Caco-2 (cell line): ENCODE data around the gene TEX101. TPM values are rescaled to one million over a fixed set of nuclear protein-coding genes. Genes with fewer than 3 reads are reported as not detected.
"Not testable (repeated sequence)": the region's sequence is repeated elsewhere in the genome, so short reads cannot be mapped to it uniquely, and the experiment has no call there.

Experiments used
- Bru-seq: library from RNA; stranded (reverse); fragments of 400-500 nt; gene quantifications from one replicate; lab custom pipeline; 2021; lab: Mats Ljungman, UMichigan
- BruChase-seq, 2 experiments: library from RNA; stranded (reverse); fragments of 400-500 nt; gene quantifications; one replicate each; lab custom pipeline; 2021; lab: Mats Ljungman, UMichigan
- BruUV-seq: library from RNA; stranded (reverse); fragments of 400-500 nt; replicated peaks from 2 replicates; lab custom pipeline; 2021; lab: Mats Ljungman, UMichigan
- CTCF ChIA-PET: fragments of 300-600 bp; sonication (Branson Sonifier 250); formaldehyde crosslinking; loops from one replicate; lab custom pipeline; 2022; ENCODE audit warnings: antibody characterized with exemption; lab: Charles Lee
- POLR2A ChIA-PET: fragments of 300-600 bp; sonication (Branson Sonifier 250); formaldehyde crosslinking; loops from one replicate; lab custom pipeline; 2022; ENCODE audit warnings: antibody characterized with exemption; lab: Charles Lee
- DNase-seq, 2 experiments: peaks; one replicate each; pipeline versions ENCODE4 v3.0.0 to v3.0.0-alpha.2; 2020 to 2022
- H3K27me3 ChIP-seq: replicated peaks from 2 replicates; pipeline ENCODE4 v1.6.0; 2011; ENCODE audit warnings: low read length; ENCODE audit not compliant: control insufficient read depth, insufficient read depth
- H3K36me3 ChIP-seq: 2 replicates; pipeline ENCODE4 v1.5.1; 2011; ENCODE audit warnings: low read length; ENCODE audit not compliant: control insufficient read depth, insufficient read depth
- H3K4me1 ChIP-seq: fragments of 250-450 bp; sonication (Bioruptor Pico); 2 replicates; pipeline ENCODE4 v1.5.1; 2020; ENCODE audit warnings: mild to moderate bottlenecking
- H3K4me3 ChIP-seq: 2 replicates; pipeline ENCODE4 v1.5.1; 2011; ENCODE audit warnings: low read depth, mild to moderate bottlenecking, control low read depth, low read length
- H3K9me3 ChIP-seq: fragments of 250-450 bp; sonication (Bioruptor Pico); 2 replicates; pipeline ENCODE4 v1.5.1; 2020; ENCODE audit warnings: mild to moderate bottlenecking, moderate library complexity
- H3K27ac Mint-ChIP-seq: one replicate; pipeline ENCODE4 v1.8.0; 2022; ENCODE audit warnings: mixed read lengths; ENCODE audit not compliant: unreplicated experiment
- H3K27me3 Mint-ChIP-seq: one replicate; pipeline ENCODE4 v1.8.0; 2022; ENCODE audit warnings: mixed read lengths; ENCODE audit not compliant: insufficient read depth, unreplicated experiment
- H3K36me3 Mint-ChIP-seq: one replicate; pipeline ENCODE4 v1.8.0; 2022; ENCODE audit warnings: mild to moderate bottlenecking, mixed read lengths; ENCODE audit not compliant: insufficient read depth, unreplicated experiment
- H3K4me1 Mint-ChIP-seq: one replicate; pipeline ENCODE4 v1.8.0; 2022; ENCODE audit warnings: low read depth, mixed read lengths; ENCODE audit not compliant: unreplicated experiment
- H3K4me3 Mint-ChIP-seq: one replicate; pipeline ENCODE4 v1.8.0; 2022; ENCODE audit warnings: mild to moderate bottlenecking, moderate library complexity, mixed read lengths; ENCODE audit not compliant: unreplicated experiment
- H3K9me3 Mint-ChIP-seq: one replicate; pipeline ENCODE4 v1.8.0; 2022; ENCODE audit warnings: mixed read lengths; ENCODE audit not compliant: unreplicated experiment
- CTCF ChIP-seq, 2 experiments: fragments of 200-600 bp in 1 of 2; IDR thresholded peaks; 1 replicate in 1 of 2; 2 replicates in 1 of 2; pipeline versions ENCODE4 v1.5.1 to v1.8.0; 2011 to 2022; ENCODE audit warnings: antibody characterized with exemption in 1 of 2, control low read depth in 1 of 2, inconsistent platforms in 1 of 2, low read depth in 1 of 2, low read length in 1 of 2, mild to moderate bottlenecking in 1 of 2, moderate library complexity in 1 of 2; ENCODE audit not compliant: insufficient read depth in 1 of 2, severe bottlenecking in 1 of 2, unreplicated experiment in 1 of 2
- intact Hi-C: fragments of 100-400 bp; cut with micrococcal nuclease; formaldehyde crosslinking; loops from one replicate; pipeline ENCODE4 v1.10.0; 2022; ENCODE audit not compliant: unreplicated experiment
- long read RNA-seq: library from polyadenylated mRNA; stranded (forward); transcript quantifications from one replicate; pipeline ENCODE4 v2.0.0, GENCODE V29; 2022
- total RNA-seq: library from RNA; stranded (reverse); gene quantifications from 2 replicates; pipeline ENCODE4 v1.2.3, GENCODE V29; 2022

The TEX101 gene
- total RNA-seq (not detected in 2 replicates), Bru-seq, nascent RNA (percentile 8 among the genes with signal in this experiment), BruChase-seq, experiment 1, labeled RNA remaining after a 2-hour chase (percentile 11 among the genes with signal in this experiment), BruChase-seq, experiment 2, labeled RNA remaining after a 6-hour chase (percentile 9 among the genes with signal in this experiment)
- long read RNA-seq: 0 reads

- Mint-ChIP-seq H3K4me1 (peaks cover 24% of the 10 kb centered on the region), H3K4me3 (no peak within 1 kb of the TSS), H3K36me3 (peaks cover 6% of the 10 kb centered on the region), H3K27ac (peak within 1 kb of the TSS; percentile 86), H3K9me3 (peaks cover 23% of the 10 kb centered on the region), H3K27me3 (no peaks in the 10 kb centered on the region)
- no peak within 1 kb of the TSS for H3K4me3 ChIP-seq
- intact Hi-C loops: no loop called here
- no peak for TF ChIP-seq CTCF (IDR thresholded peaks at IDR 0.05; ENCODE audit: insufficient read depth in 1 of 2, low read depth in 1 of 2, low read length in 1 of 2, severe bottlenecking in 1 of 2, unreplicated experiment in 1 of 2)
- no peaks in the 10 kb centered on the region for H3K27me3 ChIP-seq
- no TSS peak for BruUV-seq
- POLR2A ChIA-PET: no interaction called here
- no peak for DNase-seq
- no peaks in the 10 kb centered on the region for H3K36me3 ChIP-seq
- peaks cover 5% of the 10 kb centered on the region; the same call in 1 of the 2 replicates for H3K9me3 ChIP-seq
- peaks cover 32% of the 10 kb centered on the region for H3K4me1 ChIP-seq
- CTCF ChIA-PET: no interaction called here
Observed at GRCh38 chr19:43414554-43414953, at the start of gene TEX101. Gene TEX101 (plus strand): TSS chr19:43414890. CDS start chr19:43415920, 1,030 bp downstream.

GRCh38 chr19:43365677-43366076 lies 49.0 kb upstream of the TEX101 start:
- intact Hi-C loops, H3K4me1 ChIP-seq, H3K9me3 ChIP-seq, DNase-seq, H3K27me3 Mint-ChIP-seq, H3K4me3 Mint-ChIP-seq, H3K27me3 ChIP-seq, BruUV-seq, H3K4me3 ChIP-seq, POLR2A ChIA-PET, H3K9me3 Mint-ChIP-seq, H3K36me3 Mint-ChIP-seq, H3K36me3 ChIP-seq, H3K27ac Mint-ChIP-seq, H3K4me1 Mint-ChIP-seq, CTCF ChIA-PET: not testable (repeated sequence)

GRCh38 chr19:43367822-43368221 lies 46.9 kb upstream of the TEX101 start:
- H3K4me1 Mint-ChIP-seq: no peaks in the 10 kb centered on the region
- no peaks in the 10 kb centered on the region for H3K4me1 ChIP-seq
- intact Hi-C loops: no loop called here

GRCh38 chr19:43368897-43369296 lies 45.8 kb upstream of the TEX101 start:
- H3K27me3 Mint-ChIP-seq, POLR2A ChIA-PET, H3K9me3 ChIP-seq, H3K36me3 ChIP-seq, H3K4me1 Mint-ChIP-seq, H3K27me3 ChIP-seq, DNase-seq, H3K4me1 ChIP-seq, intact Hi-C loops, H3K27ac Mint-ChIP-seq, CTCF ChIA-PET, H3K4me3 Mint-ChIP-seq, BruUV-seq, H3K4me3 ChIP-seq, H3K36me3 Mint-ChIP-seq, H3K9me3 Mint-ChIP-seq: not testable (repeated sequence)

More at GRCh38 chr19:43367822-43368221, 46.9 kb upstream of the TEX101 start:
- H3K36me3 Mint-ChIP-seq: no peaks in the 10 kb centered on the region
- no peak for TF ChIP-seq CTCF (IDR thresholded peaks at IDR 0.05; ENCODE audit: insufficient read depth in 1 of 2, low read depth in 1 of 2, low read length in 1 of 2, severe bottlenecking in 1 of 2, unreplicated experiment in 1 of 2)
- H3K27me3 Mint-ChIP-seq: peaks cover 5% of the 10 kb centered on the region
- POLR2A ChIA-PET: no interaction called here
- Histone ChIP-seq H3K27me3 (no peaks in the 10 kb centered on the region), H3K4me3 (no peak overlapping the region), H3K9me3 (no peaks in the 10 kb centered on the region), H3K36me3 (no peaks in the 10 kb centered on the region)
- H3K27ac Mint-ChIP-seq: no peak overlapping the region
- DNase-seq: no peak
- no peaks in the 10 kb centered on the region for H3K9me3 Mint-ChIP-seq
- BruUV-seq: no TSS peak
- no peak overlapping the region for H3K4me3 Mint-ChIP-seq
- CTCF ChIA-PET: no interaction called here
